ENCODE data around the gene SGCD. TPM values are rescaled to one million over a fixed set of nuclear protein-coding genes. Genes with fewer than 3 reads are reported as not detected.

Gene SGCD
- total RNA-seq, 4 donors from 2014 or later: 0.53 to 2.3 (median 1.2) TPM

- DNase-seq (ENCODE audit: low spot score in 2 of 2): no peak
- intact Hi-C loops (cut with DNase I; ENCODE audit: low total_unique reads): no loop called here
- TF ChIP-seq POLR2A (IDR thresholded peaks at IDR 0.05): no peak
- TF ChIP-seq, protein P1, sequence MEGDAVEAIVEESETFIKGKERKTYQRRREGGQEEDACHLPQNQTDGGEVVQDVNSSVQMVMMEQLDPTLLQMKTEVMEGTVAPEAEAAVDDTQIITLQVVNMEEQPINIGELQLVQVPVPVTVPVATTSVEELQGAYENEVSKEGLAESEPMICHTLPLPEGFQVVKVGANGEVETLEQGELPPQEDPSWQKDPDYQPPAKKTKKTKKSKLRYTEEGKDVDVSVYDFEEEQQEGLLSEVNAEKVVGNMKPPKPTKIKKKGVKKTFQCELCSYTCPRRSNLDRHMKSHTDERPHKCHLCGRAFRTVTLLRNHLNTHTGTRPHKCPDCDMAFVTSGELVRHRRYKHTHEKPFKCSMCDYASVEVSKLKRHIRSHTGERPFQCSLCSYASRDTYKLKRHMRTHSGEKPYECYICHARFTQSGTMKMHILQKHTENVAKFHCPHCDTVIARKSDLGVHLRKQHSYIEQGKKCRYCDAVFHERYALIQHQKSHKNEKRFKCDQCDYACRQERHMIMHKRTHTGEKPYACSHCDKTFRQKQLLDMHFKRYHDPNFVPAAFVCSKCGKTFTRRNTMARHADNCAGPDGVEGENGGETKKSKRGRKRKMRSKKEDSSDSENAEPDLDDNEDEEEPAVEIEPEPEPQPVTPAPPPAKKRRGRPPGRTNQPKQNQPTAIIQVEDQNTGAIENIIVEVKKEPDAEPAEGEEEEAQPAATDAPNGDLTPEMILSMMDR (IDR thresholded peaks at IDR 0.05): no peak
Measured at GRCh38 chr5:156722358-156722757, 395.4 kb downstream of the SGCD start.

DNA sequence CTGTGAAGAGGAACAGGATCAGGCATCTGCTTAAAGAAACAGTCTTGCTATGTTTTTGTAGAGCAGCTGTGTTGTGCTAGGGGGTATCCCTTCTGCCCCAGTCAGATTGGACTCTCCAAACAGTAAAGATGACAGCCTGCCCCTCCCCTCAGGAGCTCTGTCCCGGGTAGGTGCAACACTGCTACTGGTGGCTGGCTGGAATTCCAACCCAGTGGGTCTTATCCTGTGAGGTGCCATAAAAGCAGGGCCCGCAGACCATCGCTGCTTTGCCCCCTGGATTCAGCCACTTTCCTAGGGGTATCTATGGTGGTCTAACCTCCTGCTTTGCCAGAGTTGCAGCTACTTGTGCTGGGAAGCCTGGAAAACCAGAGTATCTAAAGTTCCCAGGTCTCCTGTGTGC, 408.5 kb downstream of the SGCD start:
- 63 to 100% methylated on average over 2 to 3 of the region's 3 CpGs for WGBS, 2 donors
- no peak overlapping the region for H3K4me3 ChIP-seq (ENCODE audit: low read depth, poor library complexity, severe bottlenecking)
- intact Hi-C loops (cut with DNase I; ENCODE audit: low total_unique reads): no loop called here
- no peak for DNase-seq (ENCODE audit: low spot score in 2 of 2)
- no peak for TF ChIP-seq POLR2A (IDR thresholded peaks at IDR 0.05)
- TF ChIP-seq, protein P1 (IDR thresholded peaks at IDR 0.05): no peak

More at GRCh38 chr5:156722358-156722757, 395.4 kb downstream of the SGCD start:
- H3K4me3 ChIP-seq (ENCODE audit: low read depth, poor library complexity, severe bottlenecking): no peak overlapping the region

- no peak for DNase-seq (ENCODE audit: low spot score in 2 of 2)
- 80 to 85% methylated on average over 5 of the region's 5 CpGs for WGBS, 2 donors
- intact Hi-C loops (cut with DNase I; ENCODE audit: low total_unique reads): no loop called here
- TF ChIP-seq, protein P1 (IDR thresholded peaks at IDR 0.05): no peak
- TF ChIP-seq POLR2A (IDR thresholded peaks at IDR 0.05): no peak
- no peak overlapping the region for H3K4me3 ChIP-seq (ENCODE audit: low read depth, poor library complexity, severe bottlenecking)
Measured at GRCh38 chr5:156741516-156741915, 414.6 kb downstream of the SGCD start.

GRCh38 chr5:156753846-156754245, 426.9 kb downstream of the SGCD start:
- TF ChIP-seq, protein P1 (IDR thresholded peaks at IDR 0.05): no peak
- TF ChIP-seq POLR2A (IDR thresholded peaks at IDR 0.05): no peak
- 83 to 86% methylated on average over 3 of the region's 3 CpGs for WGBS, 2 donors
- no peak overlapping the region for H3K4me3 ChIP-seq (ENCODE audit: low read depth, poor library complexity, severe bottlenecking)
- intact Hi-C loops (cut with DNase I; ENCODE audit: low total_unique reads): no loop called here
- no peak for DNase-seq (ENCODE audit: low spot score in 2 of 2)

GRCh38 chr5:156755421-156756087, 428.6 kb downstream of the SGCD start:
- 86 to 90% methylated on average over 3 of the region's 3 CpGs for WGBS, 2 donors
- H3K4me3 ChIP-seq (ENCODE audit: low read depth, poor library complexity, severe bottlenecking): no peak overlapping the region
- TF ChIP-seq, protein P1 (IDR thresholded peaks at IDR 0.05): no peak
- TF ChIP-seq POLR2A (IDR thresholded peaks at IDR 0.05): no peak
- intact Hi-C loops (cut with DNase I; ENCODE audit: low total_unique reads): no loop called here
- DNase-seq (ENCODE audit: low spot score in 2 of 2): no peak
